Duodenal mucosa (tissue), 2 donors: ENCODE measurements around the gene SRSF3.
"Not testable (repeated sequence)": the region's sequence is repeated elsewhere in the genome, so short reads cannot be mapped to it uniquely, and the experiment has no call there.

Experiments
- H3K27ac ChIP-seq: one replicate; pipeline ENCODE4 v1.7.0; 2013; ENCODE audit warnings: low read depth, low read length
- H3K27me3 ChIP-seq, 2 donors: one replicate each; pipeline ENCODE4 v1.7.0; 2013; ENCODE audit warnings: low read length in 2 of 2, control low read depth in 1 of 2; ENCODE audit not compliant: insufficient read depth in 2 of 2, control insufficient read depth in 1 of 2
- H3K36me3 ChIP-seq, 2 donors: one replicate each; pipeline ENCODE4 v1.7.0; 2013; ENCODE audit warnings: low read length in 2 of 2, control low read depth in 1 of 2; ENCODE audit not compliant: insufficient read depth in 2 of 2, control insufficient read depth in 1 of 2
- H3K4me1 ChIP-seq, 2 donors: one replicate each; pipeline ENCODE4 v1.7.0; 2013; ENCODE audit warnings: low read length in 2 of 2, control low read depth in 1 of 2; ENCODE audit not compliant: insufficient read depth in 2 of 2, control insufficient read depth in 1 of 2
- H3K4me3 ChIP-seq, 2 donors: one replicate each; pipeline ENCODE4 v1.7.0; 2013; ENCODE audit warnings: low read length in 2 of 2, low read depth in 1 of 2
- H3K9ac ChIP-seq, 2 donors: one replicate each; pipeline ENCODE4 v1.7.0; 2013; ENCODE audit warnings: low read length in 2 of 2, low read depth in 1 of 2
- H3K9me3 ChIP-seq, 2 donors: one replicate each; pipeline ENCODE4 v1.7.0; 2013; ENCODE audit warnings: low read length in 2 of 2, control low read depth in 1 of 2; ENCODE audit not compliant: control insufficient read depth in 1 of 2

The SRSF3 gene

GRCh38 chr6:36559011-36559793 is 35.0 kb upstream of the SRSF3 start:
- no peaks in the 10 kb centered on the region for H3K9me3 ChIP-seq
- H3K36me3 ChIP-seq: no peaks in the 10 kb centered on the region
- H3K4me3 ChIP-seq: no peak overlapping the region
- no peaks in the 10 kb centered on the region for H3K4me1 ChIP-seq
- no peaks in the 10 kb centered on the region for H3K27me3 ChIP-seq
- no peak overlapping the region for H3K9ac ChIP-seq
- no peak overlapping the region for H3K27ac ChIP-seq

- Histone ChIP-seq H3K36me3 (no peaks in the 10 kb centered on the region), H3K27me3 (no peaks in the 10 kb centered on the region), H3K27ac (no peak overlapping the region), H3K4me3 (no peak overlapping the region), H3K4me1 (no peaks in the 10 kb centered on the region), H3K9ac (no peak overlapping the region), H3K9me3 (no peaks in the 10 kb centered on the region)
Observed at GRCh38 chr6:36560822-36561221, 33.3 kb upstream of the SRSF3 start.

- no peaks in the 10 kb centered on the region for H3K4me1 ChIP-seq
- H3K27me3 ChIP-seq: no peaks in the 10 kb centered on the region
- no peak overlapping the region for H3K9ac ChIP-seq
- no peaks in the 10 kb centered on the region for H3K9me3 ChIP-seq
- no peak overlapping the region for H3K27ac ChIP-seq
- H3K4me3 ChIP-seq: no peak overlapping the region
- no peaks in the 10 kb centered on the region for H3K36me3 ChIP-seq
Observed at GRCh38 chr6:36563237-36563927, 30.8 kb upstream of the SRSF3 start.

- Histone ChIP-seq H3K4me3 (no peak overlapping the region), H3K9me3 (no peaks in the 10 kb centered on the region), H3K36me3 (no peaks in the 10 kb centered on the region), H3K9ac (no peak overlapping the region), H3K27me3 (no peaks in the 10 kb centered on the region), H3K4me1 (no peaks in the 10 kb centered on the region), H3K27ac (no peak overlapping the region)
Observed at GRCh38 chr6:36563928-36564284, 30.3 kb upstream of the SRSF3 start.

- H3K4me3 ChIP-seq: no peak overlapping the region
- H3K36me3 ChIP-seq: no peaks in the 10 kb centered on the region
- no peak overlapping the region for H3K9ac ChIP-seq
- no peaks in the 10 kb centered on the region for H3K9me3 ChIP-seq
- no peaks in the 10 kb centered on the region for H3K27me3 ChIP-seq
- H3K27ac ChIP-seq: no peak overlapping the region
- H3K4me1 ChIP-seq: no peaks in the 10 kb centered on the region
Observed at GRCh38 chr6:36566418-36566905, 27.7 kb upstream of the SRSF3 start.

GRCh38 chr6:36570264-36570663 is 23.9 kb upstream of the SRSF3 start:
- Histone ChIP-seq H3K27ac (no peak overlapping the region), H3K27me3 (no peaks in the 10 kb centered on the region), H3K9me3 (peaks cover 0 to 4% of the 10 kb centered on the region in 2 donors), H3K36me3 (no peaks in the 10 kb centered on the region), H3K9ac (no peak overlapping the region), H3K4me3 (no peak overlapping the region), H3K4me1 (no peaks in the 10 kb centered on the region)

- Histone ChIP-seq H3K4me3 (no peak overlapping the region), H3K27me3 (no peaks in the 10 kb centered on the region), H3K9ac (no peak overlapping the region), H3K27ac (no peak overlapping the region), H3K36me3 (no peaks in the 10 kb centered on the region), H3K4me1 (no peaks in the 10 kb centered on the region), H3K9me3 (peaks cover 0 to 4% of the 10 kb centered on the region in 2 donors)
Observed at GRCh38 chr6:36571122-36572043, 22.8 kb upstream of the SRSF3 start.

- not testable (repeated sequence) for H3K4me3 ChIP-seq, H3K36me3 ChIP-seq, H3K9me3 ChIP-seq, H3K9ac ChIP-seq, H3K27me3 ChIP-seq, H3K27ac ChIP-seq, H3K4me1 ChIP-seq
Observed at GRCh38 chr6:36572353-36573311, 21.5 kb upstream of the SRSF3 start.

- no peaks in the 10 kb centered on the region for H3K36me3 ChIP-seq
- H3K4me3 ChIP-seq: no peak overlapping the region
- H3K9ac ChIP-seq: no peak overlapping the region
- peaks cover 0 to 4% of the 10 kb centered on the region in 2 donors for H3K9me3 ChIP-seq
- H3K4me1 ChIP-seq: peaks cover under 1 to 3% of the 10 kb centered on the region in 2 donors
- no peak overlapping the region for H3K27ac ChIP-seq
- H3K27me3 ChIP-seq: no peaks in the 10 kb centered on the region
Observed at GRCh38 chr6:36574679-36575078, 19.5 kb upstream of the SRSF3 start.
